Left lung (tissue), 10 donors: ENCODE data around the gene ALKBH2. TPM values are rescaled to one million over a fixed set of nuclear protein-coding genes. Genes with fewer than 3 reads are reported as not detected.
A peak's percentile ranks its signal among the peaks of the same experiment; 100 is the strongest.

ENCODE experiments used
- ATAC-seq: fragments of 200-7000 bp; cut with Tn5 transposase; one replicate; pipeline ENCODE4 v1.9.1; 2020; ENCODE audit warnings: moderate library complexity
- DNase-seq, 4 donors: peaks; one replicate each; pipeline ENCODE4 v3.0.0-alpha.2; 2013 to 2020
- H3K27ac ChIP-seq, 2 donors: fragments of 200-600 bp; sonication (generic) in 1 of 2; one replicate each; pipeline versions ENCODE4 v1.5.0 to v1.8.0; 2020 to 2021
- H3K27me3 ChIP-seq, 2 donors: fragments of 200-600 bp; sonication (generic) in 1 of 2; one replicate each; pipeline versions ENCODE4 v1.5.0 to v1.8.0; 2020 to 2021
- H3K36me3 ChIP-seq, 2 donors: fragments of 200-600 bp; sonication (generic) in 1 of 2; one replicate each; pipeline versions ENCODE4 v1.5.0 to v1.8.0; 2020 to 2021
- H3K4me1 ChIP-seq, 2 donors: fragments of 200-600 bp; one replicate each; pipeline ENCODE4 v1.8.0; 2021
- H3K4me3 ChIP-seq, 2 donors: fragments of 200-600 bp; sonication (generic) in 1 of 2; one replicate each; pipeline versions ENCODE4 v1.5.0 to v1.8.0; 2020 to 2021; ENCODE audit warnings: mild to moderate bottlenecking in 1 of 2
- H3K9me3 ChIP-seq, 2 donors: fragments of 200-600 bp; sonication (generic) in 1 of 2; one replicate each; pipeline versions ENCODE4 v1.5.0 to v1.8.0; 2020 to 2021
- intact Hi-C, 2 donors: fragments of 100-400 bp; cut with DNase I; formaldehyde crosslinking; loops; one replicate each; pipeline versions ENCODE4 v1.11.2 to v1.14.2; 2022
- polyA plus RNA-seq, 6 donors: library from polyadenylated mRNA; unstranded; fragments of 120-200 nt; gene quantifications; one replicate each; pipeline ENCODE4 v1.2.1, GENCODE V29; 2013; ENCODE audit not compliant: insufficient read length in 6 of 6
- total RNA-seq, 2 donors: library from RNA; stranded (reverse); fragmentation: NEBNext Ultra II Directional; extraction: Animal tissue kit (Norgen Biotek cat#: 25700); gene quantifications; one replicate each; pipeline ENCODE4 v1.2.1, GENCODE V29; 2021
- TF ChIP-seq, protein P1 (sequence below), 2 donors: fragments of 200-600 bp; sonication (generic) in 1 of 2; IDR thresholded peaks; one replicate each; pipeline versions ENCODE4 v1.5.0 to v1.8.0; 2021; ENCODE audit warnings: antibody characterized with exemption in 2 of 2
- donor health status: DM: no; HTN: yes; CAD: no.
- donor health status: DM: no; HTN: no; CAD: no.

ALKBH2 gene
- total and polyA plus RNA-seq, 8 donors = 7.3 to 32.5 (median 28.0) TPM

DNA sequence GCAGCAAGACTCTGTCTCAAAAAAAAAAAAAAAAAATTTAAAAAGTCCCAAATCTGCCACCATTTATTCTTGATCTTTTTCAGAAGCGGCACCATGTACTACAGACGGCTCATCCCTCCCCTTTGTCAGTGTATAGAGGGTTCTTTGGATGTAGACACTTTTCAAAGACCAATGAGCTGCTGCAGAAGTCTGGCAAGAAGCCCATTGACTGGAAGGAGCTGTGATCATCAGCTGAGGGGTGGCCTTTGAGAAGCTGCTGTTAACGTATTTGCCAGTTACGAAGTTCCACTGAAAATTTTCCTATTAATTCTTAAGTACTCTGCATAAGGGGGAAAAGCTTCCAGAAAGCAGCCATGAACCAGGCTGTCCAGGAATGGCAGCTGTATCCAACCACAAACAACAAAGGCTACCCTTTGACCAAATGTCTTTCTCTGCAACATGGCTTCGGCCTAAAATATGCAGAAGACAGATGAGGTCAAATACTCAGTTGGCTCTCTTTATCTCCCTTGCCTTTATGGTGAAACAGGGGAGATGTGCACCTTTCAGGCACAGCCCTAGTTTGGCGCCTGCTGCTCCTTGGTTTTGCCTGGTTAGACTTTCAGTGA is 16.6 kb upstream of the ALKBH2 start:
- Histone ChIP-seq H3K27ac (peak overlapping the region; percentile 75 to 79), H3K9me3 (no peaks in the 10 kb centered on the region), H3K36me3 (peaks cover 0 to 27% of the 10 kb centered on the region in 2 donors), H3K4me3 (no peak overlapping the region), H3K27me3 (no peaks in the 10 kb centered on the region), H3K4me1 (peaks cover 0 to 4% of the 10 kb centered on the region in 2 donors)
- peak in 1 of 4 donors; percentile 61 for DNase-seq
- TF ChIP-seq, protein P1, sequence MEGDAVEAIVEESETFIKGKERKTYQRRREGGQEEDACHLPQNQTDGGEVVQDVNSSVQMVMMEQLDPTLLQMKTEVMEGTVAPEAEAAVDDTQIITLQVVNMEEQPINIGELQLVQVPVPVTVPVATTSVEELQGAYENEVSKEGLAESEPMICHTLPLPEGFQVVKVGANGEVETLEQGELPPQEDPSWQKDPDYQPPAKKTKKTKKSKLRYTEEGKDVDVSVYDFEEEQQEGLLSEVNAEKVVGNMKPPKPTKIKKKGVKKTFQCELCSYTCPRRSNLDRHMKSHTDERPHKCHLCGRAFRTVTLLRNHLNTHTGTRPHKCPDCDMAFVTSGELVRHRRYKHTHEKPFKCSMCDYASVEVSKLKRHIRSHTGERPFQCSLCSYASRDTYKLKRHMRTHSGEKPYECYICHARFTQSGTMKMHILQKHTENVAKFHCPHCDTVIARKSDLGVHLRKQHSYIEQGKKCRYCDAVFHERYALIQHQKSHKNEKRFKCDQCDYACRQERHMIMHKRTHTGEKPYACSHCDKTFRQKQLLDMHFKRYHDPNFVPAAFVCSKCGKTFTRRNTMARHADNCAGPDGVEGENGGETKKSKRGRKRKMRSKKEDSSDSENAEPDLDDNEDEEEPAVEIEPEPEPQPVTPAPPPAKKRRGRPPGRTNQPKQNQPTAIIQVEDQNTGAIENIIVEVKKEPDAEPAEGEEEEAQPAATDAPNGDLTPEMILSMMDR (IDR thresholded peaks at IDR 0.05) = no peak
- ATAC-seq = no peak
- intact Hi-C loops = loop anchor here in 1 of 2 donors (10.0 kb wide), 1 partner anchor 275 kb away; no protein-coding TSS in a partner anchor

DNA sequence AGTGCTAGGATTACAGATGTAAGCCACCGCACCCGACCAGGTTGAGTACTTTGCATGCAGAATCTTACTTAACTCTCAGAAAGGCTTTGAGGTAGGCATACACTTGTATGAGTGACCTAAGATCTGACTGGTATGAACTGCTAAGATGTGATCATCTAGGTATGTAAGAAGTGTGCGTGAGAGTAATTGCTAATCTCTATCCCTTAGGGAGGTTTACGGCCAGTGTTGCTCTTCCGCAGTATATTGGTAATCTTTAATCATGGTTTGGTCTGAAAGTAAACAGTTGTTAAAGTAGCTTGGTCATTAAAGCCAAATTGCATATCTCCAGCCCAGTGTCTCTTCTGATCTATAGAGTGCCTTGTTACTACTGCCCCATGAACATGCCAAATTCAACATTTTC is 11.9 kb upstream of the ALKBH2 start:
- ATAC-seq (no peak), DNase-seq (no peak)
- no peak overlapping the region for H3K4me3 ChIP-seq
- H3K27me3 ChIP-seq = no peaks in the 10 kb centered on the region
- intact Hi-C loops = no loop called here
- H3K27ac ChIP-seq = no peak overlapping the region
- H3K9me3 ChIP-seq = no peaks in the 10 kb centered on the region
- TF ChIP-seq, protein P1 (IDR thresholded peaks at IDR 0.05) = no peak
- peaks cover 0 to under 1% of the 10 kb centered on the region in 2 donors for H3K4me1 ChIP-seq
- peaks cover 0 to 61% of the 10 kb centered on the region in 2 donors for H3K36me3 ChIP-seq

- intact Hi-C loops = no loop called here
Measured at GRCh38 chr12:109102491-109102890, 9.2 kb upstream of the ALKBH2 start.

GRCh38 chr12:109100741-109101140 is 7.5 kb upstream of the ALKBH2 start:
- no peak for ATAC-seq
- TF ChIP-seq, protein P1 (IDR thresholded peaks at IDR 0.05) = no peak
- peaks cover 0 to 44% of the 10 kb centered on the region in 2 donors for H3K36me3 ChIP-seq
- no peak overlapping the region for H3K27ac ChIP-seq
- intact Hi-C loops = no loop called here
- H3K9me3 ChIP-seq = no peaks in the 10 kb centered on the region
- no peak overlapping the region for H3K4me3 ChIP-seq
- no peaks in the 10 kb centered on the region for H3K27me3 ChIP-seq
- H3K4me1 ChIP-seq = peaks cover 3 to 29% of the 10 kb centered on the region in 2 donors
- no peak for DNase-seq

More at GRCh38 chr12:109102491-109102890, 9.2 kb upstream of the ALKBH2 start:
- Histone ChIP-seq H3K27ac (no peak overlapping the region), H3K4me1 (peaks cover 2 to 23% of the 10 kb centered on the region in 2 donors), H3K9me3 (no peaks in the 10 kb centered on the region), H3K36me3 (peaks cover 0 to 55% of the 10 kb centered on the region in 2 donors), H3K4me3 (no peak overlapping the region), H3K27me3 (no peaks in the 10 kb centered on the region)
- TF ChIP-seq, protein P1 (IDR thresholded peaks at IDR 0.05) = no peak
- ATAC-seq (no peak), DNase-seq (no peak)

- Histone ChIP-seq H3K27ac (no peak overlapping the region), H3K4me3 (peak overlapping the region in 1 of 2 donors; percentile 76), H3K4me1 (peaks cover 3 to 29% of the 10 kb centered on the region in 2 donors), H3K36me3 (peaks cover 0 to 32% of the 10 kb centered on the region in 2 donors), H3K27me3 (no peaks in the 10 kb centered on the region), H3K9me3 (no peaks in the 10 kb centered on the region)
- intact Hi-C loops = no loop called here
- TF ChIP-seq, protein P1 (IDR thresholded peaks at IDR 0.05) = no peak
- ATAC-seq (no peak), DNase-seq (no peak)
Measured at GRCh38 chr12:109099431-109100020, 6.3 kb upstream of the ALKBH2 start.
